Superior temporal gyrus (tissue), 1 donor: Measurements from ENCODE around the gene ITGBL1.
A peak's percentile ranks its signal among the peaks of the same experiment; 100 is the strongest.

Experiments
- DNase-seq: peaks from one replicate; pipeline ENCODE4 v3.0.0-alpha.2; 2016; ENCODE audit errors: extremely low spot score

The ITGBL1 gene

DNA sequence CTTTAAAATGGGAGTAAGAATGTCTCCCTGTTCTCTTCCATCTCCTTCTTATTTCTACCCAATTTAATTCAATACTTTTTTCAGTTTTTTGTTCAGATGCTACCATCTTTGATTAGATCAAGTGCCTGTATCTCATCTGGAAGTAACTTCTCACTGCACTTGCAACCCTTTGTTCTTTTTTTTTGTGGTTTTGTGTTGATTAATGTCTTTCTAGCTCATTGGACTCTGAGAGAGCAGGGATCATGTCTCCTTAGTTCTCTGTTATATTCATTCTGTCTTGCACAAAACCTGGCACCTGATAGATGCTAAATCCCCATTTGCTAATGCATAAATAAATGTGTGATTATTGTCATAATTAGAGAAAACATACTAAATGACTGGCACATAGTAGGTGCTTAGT lies 834 bp upstream of the ITGBL1 start:
- DNase-seq: no peak

DNA sequence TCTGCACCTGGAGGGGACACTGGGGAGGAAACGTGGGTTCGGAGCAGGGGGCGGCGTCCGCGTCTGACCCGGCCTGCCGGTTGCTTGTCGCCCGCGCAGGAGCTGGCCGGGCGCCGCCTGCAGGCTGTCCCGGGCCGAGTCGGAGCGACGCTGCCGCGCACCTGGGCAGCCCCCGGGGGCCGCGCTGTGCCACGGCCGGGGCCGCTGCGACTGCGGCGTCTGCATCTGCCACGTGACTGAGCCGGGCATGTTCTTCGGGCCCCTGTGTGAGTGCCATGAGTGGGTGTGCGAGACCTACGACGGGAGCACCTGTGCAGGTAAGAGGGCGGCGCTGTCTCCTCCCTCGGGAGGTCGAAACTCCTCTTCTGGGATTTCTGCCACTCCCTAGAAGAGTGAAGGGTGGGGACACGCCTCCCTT lies 1.3 kb downstream of the ITGBL1 start:
- no peak for DNase-seq

DNA sequence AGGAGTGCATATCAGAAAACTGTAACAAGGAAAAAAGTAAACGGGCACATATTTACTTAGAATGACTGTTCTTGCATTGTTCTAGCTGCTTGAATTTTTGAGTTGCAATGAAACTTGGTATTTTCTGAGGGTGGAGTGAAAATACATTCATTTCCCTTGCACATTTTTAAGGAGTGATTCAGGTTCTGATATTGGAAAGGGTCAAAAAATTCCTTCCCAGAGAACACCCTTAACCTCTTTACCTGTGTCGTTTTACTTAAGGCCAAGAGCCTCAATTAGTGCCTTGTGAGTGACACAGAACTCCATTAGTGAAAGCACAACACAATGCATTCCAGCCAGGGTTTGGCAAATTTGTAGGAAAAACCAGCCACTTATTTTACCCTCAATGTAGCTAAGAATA lies 2.3 kb downstream of the ITGBL1 start:
- DNase-seq: no peak

DNA sequence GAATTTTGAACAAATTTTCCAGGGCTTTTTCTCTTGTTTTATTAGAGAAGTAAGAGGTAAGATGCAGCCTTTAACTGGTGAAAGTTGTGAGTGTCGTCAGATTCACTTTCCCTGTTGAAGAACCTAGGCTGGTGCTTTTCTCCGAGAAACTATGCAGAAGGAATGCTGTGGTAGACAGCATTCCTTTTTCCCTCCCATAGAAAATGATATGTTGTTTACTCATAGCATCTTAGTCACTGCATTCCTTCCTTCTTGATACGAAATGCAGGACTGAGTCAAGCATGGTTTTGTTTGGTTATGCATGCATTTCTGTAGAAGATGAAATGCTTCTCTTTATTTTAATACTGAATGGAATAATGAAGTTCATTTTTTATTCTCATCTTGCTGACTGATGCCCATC lies 3.4 kb downstream of the ITGBL1 start:
- no peak for DNase-seq

DNA sequence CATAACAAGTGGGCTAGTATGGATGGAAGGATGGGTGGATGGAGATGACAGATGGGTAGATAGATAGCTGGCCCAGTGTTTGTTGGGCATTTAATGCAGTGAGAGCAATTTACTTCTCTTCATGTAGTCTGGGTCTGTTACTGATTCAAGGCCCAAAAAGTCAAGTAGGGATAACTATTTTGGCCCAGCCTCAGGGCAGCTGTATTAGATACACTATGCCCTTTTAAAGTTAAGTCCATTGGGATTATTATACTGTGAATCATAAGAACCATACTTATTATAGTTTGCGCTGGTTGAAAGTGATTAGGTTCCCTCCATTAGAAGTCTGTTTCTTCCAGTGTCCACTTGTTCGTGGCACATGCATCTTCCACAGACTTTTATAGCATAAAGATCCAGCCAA lies 4.7 kb downstream of the ITGBL1 start:
- DNase-seq: no peak

DNA sequence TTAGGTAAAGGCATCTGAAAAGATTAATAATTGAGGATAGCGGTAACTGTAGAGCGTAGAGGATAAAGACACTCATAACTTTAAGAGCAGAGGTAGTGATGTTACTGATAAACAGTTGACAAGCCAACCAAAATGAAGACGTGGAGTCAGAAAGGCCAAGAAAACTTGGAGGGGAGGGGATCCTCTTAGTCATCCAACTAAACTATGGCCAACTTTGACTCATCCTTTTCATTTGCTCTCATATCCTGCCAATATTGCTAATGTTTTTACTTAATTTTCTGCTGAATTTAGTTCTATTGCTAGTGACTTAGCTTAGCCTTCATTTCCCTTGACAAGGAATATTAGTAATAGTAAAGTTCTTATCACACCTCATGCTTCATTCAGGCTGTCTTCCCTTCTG lies 13.4 kb downstream of the ITGBL1 start:
- no peak for DNase-seq

DNA sequence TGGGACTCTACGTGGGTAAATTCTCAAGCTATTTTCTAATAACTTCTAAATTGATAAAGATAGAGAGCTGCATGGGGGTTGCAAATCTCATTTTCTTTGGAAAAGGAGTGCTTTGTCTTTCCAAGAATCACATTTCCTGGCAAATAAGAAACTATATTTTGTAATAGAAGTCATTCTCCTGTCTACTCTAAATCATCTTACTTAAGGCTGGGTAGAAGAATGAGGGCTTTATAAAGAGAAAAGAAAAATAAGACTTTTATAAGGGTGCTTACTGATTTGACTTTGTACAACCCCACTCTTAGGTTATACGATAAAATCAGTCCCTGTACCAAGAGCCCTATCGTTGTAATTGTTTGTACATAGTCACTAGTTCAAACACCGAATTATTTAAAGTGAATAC lies 14.9 kb downstream of the ITGBL1 start:
- no peak for DNase-seq

DNA sequence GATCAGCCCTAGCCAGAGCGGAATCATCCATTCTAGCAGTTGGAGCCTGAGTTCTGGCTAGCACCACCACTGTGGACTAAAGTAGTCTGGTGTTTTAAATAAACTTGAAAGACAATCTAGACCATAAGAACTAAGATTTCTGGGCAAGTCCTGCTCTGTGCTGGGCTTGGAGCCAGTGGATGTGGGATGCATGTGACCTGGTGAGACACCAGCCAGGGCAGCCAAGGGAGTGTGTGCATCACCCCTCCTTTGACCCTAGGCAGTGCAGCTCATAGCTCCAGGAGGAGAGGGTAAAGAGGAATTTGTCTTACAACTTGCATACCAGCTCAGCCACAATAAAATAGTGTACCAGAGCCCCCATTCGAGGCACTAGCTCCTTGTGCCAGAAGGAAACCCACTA lies 21.0 kb downstream of the ITGBL1 start:
- DNase-seq: no peak

DNA sequence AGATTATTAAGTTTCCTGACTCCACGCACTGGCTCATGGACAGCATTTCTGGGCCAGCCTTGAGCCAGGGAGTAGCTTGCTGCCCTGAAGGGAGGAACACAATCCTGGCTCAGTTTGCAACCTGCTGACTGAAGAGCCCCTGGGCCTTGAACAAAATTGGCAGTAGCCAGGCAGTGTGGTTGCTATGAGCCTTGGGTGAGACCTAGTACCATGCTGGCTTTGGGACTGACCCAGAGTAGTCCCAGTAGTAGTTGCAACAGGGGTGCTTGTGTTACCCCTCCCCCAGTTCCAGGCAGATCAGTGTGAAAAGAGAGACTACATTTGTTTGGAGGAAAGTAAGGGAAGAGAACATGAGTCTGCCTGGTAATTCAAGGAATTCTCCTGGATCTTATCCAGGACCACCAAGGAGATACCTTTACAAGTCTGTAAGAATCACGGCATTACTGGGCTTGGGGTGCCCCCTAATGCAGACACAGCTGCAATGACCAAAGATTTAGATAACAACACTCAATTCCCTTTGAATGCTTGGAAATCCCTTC lies 22.0 kb downstream of the ITGBL1 start:
- peak; percentile 66 for DNase-seq

DNA sequence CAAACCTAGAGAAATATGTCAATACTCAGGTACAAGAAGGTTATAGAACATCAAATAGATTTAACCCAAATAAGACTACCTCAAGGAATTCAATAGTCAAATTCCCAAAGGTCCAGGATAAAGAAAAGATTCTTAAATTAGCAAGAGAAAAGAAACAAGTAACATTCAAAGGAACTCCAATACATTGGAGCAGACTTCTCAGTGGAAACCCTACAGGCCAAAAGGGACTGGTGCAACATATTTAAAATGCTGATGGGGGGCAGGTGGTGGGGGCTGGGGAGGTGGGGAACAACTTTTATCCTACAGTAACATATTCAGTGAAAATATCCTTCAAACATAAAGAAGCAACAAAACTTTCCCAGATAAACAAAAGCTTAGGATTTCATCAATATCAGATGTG lies 23.1 kb downstream of the ITGBL1 start:
- DNase-seq: no peak

DNA sequence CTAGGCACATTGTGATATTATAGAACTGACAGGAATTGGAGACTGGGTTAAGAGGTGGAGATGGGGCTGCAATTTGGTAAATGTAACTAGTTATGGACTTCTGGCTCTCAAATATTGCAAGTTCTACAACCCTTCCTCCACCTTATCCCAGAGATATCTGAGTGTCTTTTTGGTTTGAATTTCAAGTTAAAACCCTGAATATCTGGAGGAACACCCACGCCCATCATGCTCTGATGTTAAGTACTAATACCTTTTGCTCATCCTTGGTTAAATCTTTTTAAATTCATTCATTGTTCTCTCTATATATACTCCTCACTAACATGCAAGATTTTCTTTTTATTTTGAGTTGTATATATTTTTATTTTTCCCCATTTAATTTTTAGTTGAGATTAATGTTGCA lies 28.9 kb downstream of the ITGBL1 start:
- DNase-seq: no peak

DNA sequence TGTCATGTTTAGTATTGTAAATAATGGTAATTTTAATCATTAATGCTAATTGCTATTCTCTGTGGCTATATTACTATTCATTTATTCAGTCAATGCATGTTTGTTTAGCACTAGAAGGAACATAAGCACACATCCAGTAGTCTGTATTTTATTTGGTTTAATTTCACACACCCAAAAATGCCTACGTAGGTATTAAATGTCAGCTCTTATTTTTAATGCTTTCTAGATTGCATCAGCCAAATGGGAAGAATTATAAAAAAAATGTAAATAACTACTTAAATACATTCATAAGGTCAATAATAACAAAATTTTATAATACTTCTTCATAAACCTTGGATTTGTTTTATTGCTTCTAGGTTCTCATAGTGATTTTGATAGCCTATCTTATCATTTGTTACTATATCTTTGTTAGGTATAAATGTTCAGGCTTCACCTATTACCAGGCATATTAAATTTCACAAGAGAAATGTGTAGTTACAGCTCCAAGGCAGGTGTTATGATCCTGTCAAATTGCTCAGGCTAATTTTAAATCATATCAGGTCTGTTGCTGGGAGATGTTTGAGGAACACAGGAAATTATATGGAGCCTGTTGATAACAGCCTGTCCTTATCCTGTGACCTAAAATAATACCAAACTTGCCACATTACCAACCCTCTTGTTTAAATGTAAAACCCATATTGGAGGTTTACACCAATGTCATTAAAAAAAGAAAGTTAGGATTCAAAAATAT lies 34.4 kb downstream of the ITGBL1 start:
- no peak for DNase-seq

DNA sequence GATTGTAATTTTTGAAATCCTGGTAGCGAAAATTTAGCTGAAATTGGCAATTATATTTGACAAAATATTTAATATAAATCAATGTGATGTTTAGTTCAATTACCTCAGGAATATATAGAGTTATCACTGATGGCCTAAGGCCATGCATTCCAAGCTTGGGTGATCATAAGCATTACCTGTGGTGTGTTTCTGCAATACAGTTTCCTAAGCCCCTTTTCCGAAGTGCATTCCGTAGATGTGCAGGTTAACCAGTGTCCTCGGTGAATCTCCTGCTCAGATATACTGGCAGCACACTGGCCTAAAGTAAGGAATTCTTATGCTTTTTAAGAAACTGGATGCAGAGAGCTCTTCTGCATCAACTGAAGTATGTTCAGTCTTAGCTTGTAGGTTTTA lies 35.0 kb downstream of the ITGBL1 start:
- no peak for DNase-seq

DNA sequence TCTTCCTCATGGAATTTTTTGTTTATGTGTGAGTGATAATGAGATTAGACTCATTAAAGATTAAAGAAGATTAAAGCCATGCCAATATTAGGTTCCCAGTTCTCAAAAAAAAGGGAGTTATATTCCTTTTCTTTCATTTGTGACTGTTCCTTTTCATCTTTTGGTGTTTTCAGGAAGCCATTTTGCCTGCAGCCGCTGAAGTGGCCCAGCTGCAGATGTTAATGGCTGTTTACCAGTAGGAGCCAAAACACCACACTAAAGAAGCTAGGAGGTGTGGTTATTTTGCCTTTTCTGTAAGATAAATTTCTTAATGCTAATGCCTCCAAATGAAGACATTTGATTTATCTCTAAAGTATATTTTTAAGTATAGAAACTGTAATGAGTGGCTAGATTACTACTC lies 36.3 kb downstream of the ITGBL1 start:
- DNase-seq: no peak

DNA sequence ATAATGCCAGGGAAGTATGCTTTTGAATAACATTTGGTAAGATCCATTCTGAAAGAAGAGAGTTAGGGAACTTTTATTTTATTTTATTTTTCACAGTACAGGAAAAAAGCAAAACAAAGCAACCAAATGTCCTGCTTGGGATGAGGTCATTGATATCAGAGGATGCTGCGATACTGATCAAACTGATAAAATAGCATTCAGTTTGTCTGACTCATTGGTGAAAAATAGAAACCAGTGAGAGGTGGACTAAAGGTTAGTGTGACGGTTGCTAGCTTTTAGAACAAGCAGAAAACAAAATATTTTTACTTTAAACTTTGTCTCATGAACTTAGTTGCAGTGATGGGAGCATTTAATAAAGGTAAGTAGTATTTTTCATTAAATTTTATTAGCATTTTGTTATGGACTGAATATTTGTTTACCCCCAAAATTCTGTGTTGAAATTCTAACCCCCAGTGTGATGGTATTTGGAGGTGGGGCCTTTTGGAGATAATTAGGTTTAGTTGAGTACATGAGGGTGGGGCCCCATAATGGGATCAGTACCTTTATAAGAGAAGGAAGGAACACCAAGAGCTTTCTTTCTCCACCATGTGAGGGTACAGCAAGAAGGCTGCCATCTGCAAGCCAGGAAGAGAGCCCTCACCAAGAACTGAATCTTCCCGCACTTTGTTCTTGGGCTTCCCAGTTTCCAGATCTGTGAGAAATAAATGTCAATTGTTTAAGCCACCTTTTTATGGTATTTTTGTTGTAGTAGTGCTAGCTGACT lies 37.3 kb downstream of the ITGBL1 start:
- DNase-seq: no peak

DNA sequence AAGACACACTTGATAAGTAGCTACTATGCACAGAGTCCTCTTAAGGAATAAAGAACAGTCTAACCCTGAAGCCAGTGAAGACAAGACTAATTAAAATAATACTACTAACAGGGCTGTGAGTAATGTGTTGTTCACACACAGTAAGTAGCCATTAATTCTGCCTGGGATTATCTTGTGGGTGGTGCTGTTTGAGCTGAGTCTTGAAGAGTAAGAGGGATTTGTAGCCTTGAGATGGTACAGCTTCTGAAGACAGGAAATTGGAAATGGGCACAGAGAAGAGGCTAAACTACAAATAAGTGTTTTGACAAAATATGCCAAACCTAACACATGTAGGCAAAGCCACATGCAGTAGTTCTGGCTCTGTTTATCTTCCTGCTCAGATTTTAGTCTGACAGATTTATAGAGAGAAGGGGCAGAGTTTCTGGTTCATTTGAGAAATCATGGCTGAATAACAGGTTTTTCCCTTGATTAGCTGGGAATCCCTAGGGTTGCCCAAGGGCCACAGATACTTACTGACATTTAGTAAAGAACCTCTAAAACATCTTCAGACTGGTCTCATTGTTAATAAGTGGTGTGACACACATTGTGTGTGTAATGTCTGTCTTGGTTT lies 38.0 kb downstream of the ITGBL1 start:
- DNase-seq: no peak

DNA sequence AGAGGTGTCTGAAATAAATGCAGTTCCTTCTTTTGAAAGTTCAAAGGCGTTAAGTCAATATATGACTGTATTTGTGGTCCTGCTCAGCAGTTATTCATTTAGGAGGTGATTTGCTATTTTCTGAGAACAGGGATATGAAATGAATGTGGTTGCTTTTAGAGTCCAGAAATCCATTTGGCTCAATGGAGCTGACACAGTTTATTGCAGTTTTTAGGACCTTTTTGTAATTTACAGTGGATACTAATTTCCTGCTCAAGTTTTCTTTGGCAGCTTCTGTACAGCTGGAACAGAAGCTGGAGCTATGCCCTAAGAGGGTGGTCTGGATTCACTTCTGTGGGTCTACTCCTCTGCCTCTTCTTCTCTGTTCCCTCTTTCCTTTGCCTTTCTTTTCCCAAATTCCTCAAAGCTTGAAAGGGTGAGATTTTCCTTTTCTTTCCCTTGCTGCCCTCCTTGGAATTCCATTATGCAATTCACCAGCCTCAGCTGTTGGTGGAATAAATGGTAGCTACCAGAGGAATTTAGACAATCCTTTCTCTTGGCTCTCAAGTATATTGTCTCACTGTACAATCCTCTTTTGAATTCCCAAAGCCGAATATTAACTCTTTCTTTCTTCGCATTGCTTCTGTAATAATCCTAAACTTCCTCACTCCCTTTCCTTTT lies 39.9 kb downstream of the ITGBL1 start:
- DNase-seq: no peak

DNA sequence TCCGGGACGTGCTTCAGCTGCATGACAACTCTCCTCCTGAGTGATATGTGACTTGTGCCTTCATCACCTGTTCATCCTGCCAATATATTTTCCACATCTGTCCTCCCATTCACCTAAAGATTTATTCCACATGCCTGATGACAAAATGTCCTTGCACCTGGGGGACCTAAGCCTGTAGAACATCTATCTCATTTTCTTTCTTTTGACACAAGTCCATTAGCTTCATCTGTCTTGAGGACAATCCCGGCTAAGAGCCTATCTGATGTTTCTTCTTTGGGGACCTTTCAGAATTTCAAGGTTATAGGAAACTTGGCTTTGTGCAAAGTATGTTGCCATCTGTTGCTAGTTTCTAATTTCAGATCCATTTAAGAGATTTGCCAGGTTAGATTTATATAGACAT lies 41.1 kb downstream of the ITGBL1 start:
- no peak for DNase-seq

DNA sequence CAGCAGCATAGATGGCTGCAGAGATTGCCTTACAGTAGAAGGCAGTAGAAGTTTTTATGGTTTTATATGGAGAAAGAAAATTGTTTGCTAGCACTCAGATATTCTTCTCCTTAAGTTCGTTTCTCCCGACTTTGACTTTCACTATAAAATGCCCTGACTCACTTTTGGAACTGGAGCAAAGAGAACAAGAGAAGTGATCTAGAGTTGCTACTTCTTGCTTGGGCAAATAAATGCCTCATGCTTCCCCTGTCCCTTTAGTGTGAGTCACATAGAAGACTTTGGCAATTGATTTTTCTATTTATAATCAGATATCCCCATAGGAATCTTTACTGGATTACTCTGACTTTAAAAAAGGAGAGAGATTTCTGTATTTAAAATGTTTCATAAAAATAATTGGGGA lies 46.9 kb downstream of the ITGBL1 start:
- no peak for DNase-seq

DNA sequence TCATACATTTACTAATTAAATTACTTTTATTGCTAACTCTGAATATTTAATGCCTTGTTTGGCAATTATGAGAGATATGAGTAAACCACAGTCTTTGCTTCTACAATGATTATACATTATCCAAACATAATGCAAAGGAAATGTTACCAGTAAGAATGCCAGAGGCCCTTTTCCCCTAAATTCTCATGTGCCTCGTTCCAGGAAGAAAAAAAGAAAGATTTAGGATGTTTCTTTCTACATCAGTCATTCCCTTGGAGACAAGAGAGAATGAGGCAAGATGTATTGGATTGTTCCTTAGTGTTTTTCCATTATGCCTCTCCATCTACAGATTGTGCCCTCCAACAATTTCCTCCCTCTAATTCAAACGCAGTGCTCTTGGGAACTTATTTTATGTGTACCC lies 50.1 kb downstream of the ITGBL1 start:
- no peak for DNase-seq

DNA sequence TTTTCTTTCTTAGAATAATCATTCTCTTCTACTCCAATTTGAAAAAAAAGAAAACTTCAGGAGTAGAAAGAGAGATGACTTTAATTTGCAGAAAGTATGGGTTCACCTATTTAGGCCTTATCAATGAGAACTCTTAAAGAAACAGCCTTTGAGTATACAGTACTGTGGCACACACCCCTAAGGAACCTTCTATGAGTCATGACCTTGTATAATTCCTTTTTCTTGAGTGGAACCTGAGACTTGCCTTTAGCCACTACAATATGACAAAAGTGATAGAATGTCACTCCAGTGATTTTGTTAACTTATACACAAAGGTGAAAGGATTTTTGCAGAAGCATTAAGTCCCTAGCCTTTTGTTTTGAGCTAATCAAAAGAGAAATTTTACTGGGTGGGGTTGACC lies 58.7 kb downstream of the ITGBL1 start:
- no peak for DNase-seq

DNA sequence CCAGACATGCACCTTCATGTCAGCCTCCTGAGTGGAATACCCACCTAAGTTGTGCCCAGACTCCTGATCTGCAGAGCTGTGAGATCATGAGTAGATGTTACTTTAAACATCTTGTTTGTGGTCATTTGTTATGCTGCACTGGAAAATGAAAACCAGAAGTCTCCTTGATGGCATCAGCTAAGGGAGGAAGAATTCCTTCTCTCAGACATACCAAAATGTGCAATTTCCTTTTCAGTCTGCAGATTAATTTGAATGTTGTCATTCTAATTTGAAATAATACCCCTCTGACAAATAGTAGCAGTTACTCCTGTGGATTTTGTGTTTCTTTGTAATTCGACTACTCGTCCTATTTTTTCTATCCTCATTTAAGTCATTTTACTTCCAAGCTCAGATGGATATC lies 59.3 kb downstream of the ITGBL1 start:
- DNase-seq: no peak
